Testis (tissue), 3 donors: ENCODE results near the gene GALNT7. TPM values are rescaled to one million over a fixed set of nuclear protein-coding genes. Genes with fewer than 3 reads are reported as not detected.

Experiments used
- DNase-seq: peaks from one replicate; pipeline ENCODE4 v3.0.0-alpha.2; 2019
- H3K27ac ChIP-seq, 2 donors: fragments of 200-600 bp; sonication (generic); one replicate each; pipeline ENCODE4 v1.5.1; 2019
- H3K27me3 ChIP-seq: fragments of 200-600 bp; sonication (generic); one replicate; pipeline ENCODE4 v1.5.1; 2019
- H3K36me3 ChIP-seq: fragments of 200-600 bp; sonication (generic); one replicate; pipeline ENCODE4 v1.5.1; 2017; ENCODE audit warnings: low read depth; ENCODE audit errors: missing control alignments
- H3K4me1 ChIP-seq: fragments of 200-600 bp; sonication (generic); one replicate; pipeline ENCODE4 v1.5.1; 2019
- H3K4me3 ChIP-seq, 2 donors: fragments of 200-600 bp; sonication (generic); one replicate each; pipeline ENCODE4 v1.5.1; 2017 to 2019
- H3K9me3 ChIP-seq: fragments of 200-600 bp; sonication (generic); one replicate; pipeline ENCODE4 v1.5.1; 2017
- POLR2A ChIP-seq: fragments of 450-650 bp; IDR thresholded peaks from one replicate; pipeline ENCODE4 v1.6.1; 2017; ENCODE audit warnings: antibody characterized with exemption, mild to moderate bottlenecking, moderate library complexity
- WGBS, 2 donors: methylation state at CpG; one replicate each; pipeline ENCODE4 v1.1.5; 2018; 5-methylcytosine and 5-hydroxymethylcytosine counted together
- intact Hi-C: fragments of 100-400 bp; cut with DNase I; formaldehyde crosslinking; loops from one replicate; pipeline ENCODE4 v1.15.1; 2023; ENCODE audit warnings: low total_unique reads
- polyA plus RNA-seq: library from polyadenylated mRNA; stranded (reverse); fragments of 350-450 nt; fragmentation: Illumina TruSeq; extraction: RNeasy Lipid Tissue Mini Kit (QIAGEN cat#74804); gene quantifications from one replicate; pipeline ENCODE4 v1.2.3, GENCODE V29; 2014; ENCODE audit warnings: low read depth, low replicate concordance; ENCODE audit not compliant: insufficient read depth
- total RNA-seq, 2 donors: library from RNA; depleted of rRNA; stranded (reverse); fragments of >200 nt; gene quantifications; one replicate each; pipeline ENCODE4 v1.2.3, GENCODE V29; 2016
- TF ChIP-seq, protein P1 (sequence below), 3 experiments: fragments of 450-650 bp in 2 of 3; fragments of 200-600 bp in 1 of 3; sonication (generic) in 1 of 3; IDR thresholded peaks; one replicate each; pipeline ENCODE4 v1.5.1; 2016 to 2019; ENCODE audit warnings: antibody characterized with exemption in 3 of 3, mild to moderate bottlenecking in 2 of 3, moderate library complexity in 1 of 3

The GALNT7 gene
- total and polyA plus RNA-seq, 3 donors from 2014 or later: 18.0 to 32.0 (median 28.8) TPM

DNA sequence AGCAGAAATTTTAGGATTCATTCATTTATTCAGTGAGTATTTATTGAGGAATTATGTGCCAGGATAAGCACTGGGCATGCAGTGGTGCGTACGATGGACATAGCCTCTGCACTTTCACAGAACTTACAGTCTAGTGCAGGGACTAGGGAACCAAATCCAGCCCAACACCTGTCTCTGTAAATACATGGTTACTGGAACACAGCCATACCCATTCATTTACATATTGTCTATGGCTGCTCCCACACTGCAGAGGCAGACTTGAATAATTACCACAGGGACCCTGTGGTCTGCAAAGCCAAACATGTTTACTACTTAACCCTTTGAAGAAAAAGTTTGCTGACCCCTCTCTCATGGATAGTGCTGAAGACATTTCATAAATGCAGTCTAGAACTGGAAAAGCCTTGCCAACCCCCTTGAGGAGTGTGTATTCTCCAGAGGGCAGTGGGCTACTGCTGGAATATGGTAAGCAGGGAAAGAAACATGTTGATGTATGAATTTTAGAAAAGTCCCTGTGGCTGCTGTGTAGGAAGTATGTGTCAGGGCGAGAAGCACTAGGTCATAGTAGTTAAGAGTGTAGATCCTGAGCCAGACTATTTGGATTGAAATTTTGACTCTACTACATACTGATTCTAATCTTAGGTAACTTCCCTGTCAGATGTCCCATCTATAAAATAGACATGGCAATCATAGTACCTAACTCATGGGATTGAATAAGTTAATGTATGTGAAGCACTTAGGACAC, 75.5 kb downstream of the GALNT7 start:
- intact Hi-C loops: no loop called here
- H3K4me1 ChIP-seq: no peaks in the 10 kb centered on the region
- WGBS, 2 donors: 86 to 93% methylated on average over 3 of the region's 3 CpGs
- no peaks in the 10 kb centered on the region for H3K36me3 ChIP-seq
- no peaks in the 10 kb centered on the region for H3K9me3 ChIP-seq
- TF ChIP-seq, protein P1, sequence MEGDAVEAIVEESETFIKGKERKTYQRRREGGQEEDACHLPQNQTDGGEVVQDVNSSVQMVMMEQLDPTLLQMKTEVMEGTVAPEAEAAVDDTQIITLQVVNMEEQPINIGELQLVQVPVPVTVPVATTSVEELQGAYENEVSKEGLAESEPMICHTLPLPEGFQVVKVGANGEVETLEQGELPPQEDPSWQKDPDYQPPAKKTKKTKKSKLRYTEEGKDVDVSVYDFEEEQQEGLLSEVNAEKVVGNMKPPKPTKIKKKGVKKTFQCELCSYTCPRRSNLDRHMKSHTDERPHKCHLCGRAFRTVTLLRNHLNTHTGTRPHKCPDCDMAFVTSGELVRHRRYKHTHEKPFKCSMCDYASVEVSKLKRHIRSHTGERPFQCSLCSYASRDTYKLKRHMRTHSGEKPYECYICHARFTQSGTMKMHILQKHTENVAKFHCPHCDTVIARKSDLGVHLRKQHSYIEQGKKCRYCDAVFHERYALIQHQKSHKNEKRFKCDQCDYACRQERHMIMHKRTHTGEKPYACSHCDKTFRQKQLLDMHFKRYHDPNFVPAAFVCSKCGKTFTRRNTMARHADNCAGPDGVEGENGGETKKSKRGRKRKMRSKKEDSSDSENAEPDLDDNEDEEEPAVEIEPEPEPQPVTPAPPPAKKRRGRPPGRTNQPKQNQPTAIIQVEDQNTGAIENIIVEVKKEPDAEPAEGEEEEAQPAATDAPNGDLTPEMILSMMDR (IDR thresholded peaks at IDR 0.05): no peak
- no peak for TF ChIP-seq POLR2A
- no peak overlapping the region for H3K27ac ChIP-seq
- no peak for DNase-seq
- no peaks in the 10 kb centered on the region for H3K27me3 ChIP-seq
- H3K4me3 ChIP-seq: no peak overlapping the region

DNA sequence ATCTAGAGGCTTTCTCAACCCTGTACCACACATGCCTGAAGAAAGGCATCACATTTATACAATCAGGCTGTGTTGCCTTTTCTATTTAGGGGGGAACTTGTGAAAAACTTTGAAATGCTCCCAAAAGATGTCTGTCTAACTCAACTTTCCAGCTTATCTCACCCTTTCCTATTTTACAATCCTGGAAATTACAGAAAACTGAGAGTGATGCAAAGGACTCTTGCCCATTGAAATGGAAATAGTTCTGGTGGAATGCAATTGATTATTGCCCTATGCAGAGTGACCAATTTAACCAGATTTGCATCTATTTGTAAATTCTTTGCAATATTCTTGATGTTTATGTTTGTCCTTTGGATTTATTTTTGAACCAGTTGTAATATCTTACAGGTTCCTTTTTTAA, 77.3 kb downstream of the GALNT7 start:
- Histone ChIP-seq H3K9me3 (no peaks in the 10 kb centered on the region), H3K36me3 (no peaks in the 10 kb centered on the region), H3K4me3 (no peak overlapping the region), H3K27me3 (no peaks in the 10 kb centered on the region), H3K4me1 (no peaks in the 10 kb centered on the region), H3K27ac (no peak overlapping the region)
- TF ChIP-seq, protein P1 (IDR thresholded peaks at IDR 0.05): no peak
- TF ChIP-seq POLR2A: no peak
- no peak for DNase-seq
- intact Hi-C loops: no loop called here

DNA sequence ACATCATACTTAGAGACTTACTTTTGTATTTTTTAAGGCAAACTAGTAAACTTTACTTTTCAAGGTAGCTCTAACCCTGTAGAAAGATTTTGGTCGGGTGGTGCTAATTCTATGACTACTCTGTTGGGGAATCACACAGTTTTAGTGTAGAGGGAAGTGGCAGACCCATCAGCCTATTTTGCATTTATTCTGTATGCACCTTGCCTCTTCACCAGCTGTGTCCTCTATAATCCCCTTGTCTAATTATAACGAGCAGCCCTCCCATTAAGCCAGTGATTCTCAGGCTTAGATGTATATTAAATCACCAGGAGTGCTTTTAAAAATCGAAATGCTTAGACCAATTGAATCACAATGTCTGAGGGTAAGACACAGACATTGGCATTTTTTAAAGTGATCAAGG, 78.1 kb downstream of the GALNT7 start:
- Histone ChIP-seq H3K4me1 (no peaks in the 10 kb centered on the region), H3K27ac (no peak overlapping the region), H3K36me3 (no peaks in the 10 kb centered on the region), H3K27me3 (no peaks in the 10 kb centered on the region), H3K9me3 (no peaks in the 10 kb centered on the region), H3K4me3 (no peak overlapping the region)
- 71 to 88% methylated on average over 3 of the region's 3 CpGs for WGBS, 2 donors
- no peak for TF ChIP-seq POLR2A
- TF ChIP-seq, protein P1 (IDR thresholded peaks at IDR 0.05): no peak
- intact Hi-C loops: no loop called here
- DNase-seq: no peak

DNA sequence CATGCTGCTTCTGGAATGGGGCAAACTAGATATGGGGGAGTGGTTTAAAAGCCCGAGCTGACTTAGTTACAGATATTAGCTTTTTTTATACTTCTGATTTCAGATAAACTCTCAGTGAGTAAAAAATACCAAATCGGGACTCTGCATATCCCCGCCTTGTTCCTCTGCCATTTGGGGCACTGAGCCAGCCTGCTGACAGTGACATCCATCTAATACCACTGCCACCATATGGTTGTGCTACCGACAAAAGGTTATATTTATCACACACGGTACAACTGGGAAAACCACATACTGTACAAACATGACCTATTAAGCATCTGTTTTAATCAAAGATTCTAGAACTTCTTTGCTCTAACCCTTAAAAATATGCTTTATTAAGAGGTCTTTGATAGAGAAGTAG, 78.7 kb downstream of the GALNT7 start:
- DNase-seq: no peak
- Histone ChIP-seq H3K4me1 (no peaks in the 10 kb centered on the region), H3K27me3 (no peaks in the 10 kb centered on the region), H3K36me3 (no peaks in the 10 kb centered on the region), H3K4me3 (no peak overlapping the region), H3K9me3 (no peaks in the 10 kb centered on the region), H3K27ac (no peak overlapping the region)
- intact Hi-C loops: no loop called here
- TF ChIP-seq POLR2A: no peak
- TF ChIP-seq, protein P1 (IDR thresholded peaks at IDR 0.05): no peak
- 68 to 79% methylated on average over 5 of the region's 5 CpGs for WGBS, 2 donors

DNA sequence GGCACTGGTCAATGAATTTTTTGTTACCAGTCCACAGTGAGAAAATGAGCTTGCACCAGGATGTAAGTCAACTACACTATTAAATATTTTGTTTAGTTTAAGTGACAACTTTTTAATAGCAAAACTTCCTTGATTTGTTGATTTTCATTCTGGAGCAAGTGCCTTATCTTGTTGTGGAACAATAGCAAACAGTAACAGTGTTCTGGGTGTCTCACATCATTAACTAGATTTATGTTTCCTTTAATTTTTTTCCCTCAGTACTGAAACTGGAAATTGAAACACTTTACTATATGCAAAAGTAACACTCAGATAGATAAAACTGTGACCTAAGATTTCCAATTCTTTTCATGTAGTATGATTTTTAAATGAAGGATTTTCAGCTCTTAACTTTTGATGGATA, 80.1 kb downstream of the GALNT7 start:
- Histone ChIP-seq H3K36me3 (no peaks in the 10 kb centered on the region), H3K27me3 (no peaks in the 10 kb centered on the region), H3K4me1 (no peaks in the 10 kb centered on the region), H3K9me3 (no peaks in the 10 kb centered on the region), H3K4me3 (no peak overlapping the region), H3K27ac (no peak overlapping the region)
- intact Hi-C loops: no loop called here
- no peak for TF ChIP-seq POLR2A
- TF ChIP-seq, protein P1 (IDR thresholded peaks at IDR 0.05): no peak
- no peak for DNase-seq
